IPS DF 19.7 (cell line): ENCODE results near the gene SH2D4B.

Experiments used
- DNase-seq: peaks from one replicate; pipeline ENCODE4 v3.0.0-alpha.2; 2013; ENCODE audit warnings: low read depth, low spot score

The SH2D4B gene

DNA sequence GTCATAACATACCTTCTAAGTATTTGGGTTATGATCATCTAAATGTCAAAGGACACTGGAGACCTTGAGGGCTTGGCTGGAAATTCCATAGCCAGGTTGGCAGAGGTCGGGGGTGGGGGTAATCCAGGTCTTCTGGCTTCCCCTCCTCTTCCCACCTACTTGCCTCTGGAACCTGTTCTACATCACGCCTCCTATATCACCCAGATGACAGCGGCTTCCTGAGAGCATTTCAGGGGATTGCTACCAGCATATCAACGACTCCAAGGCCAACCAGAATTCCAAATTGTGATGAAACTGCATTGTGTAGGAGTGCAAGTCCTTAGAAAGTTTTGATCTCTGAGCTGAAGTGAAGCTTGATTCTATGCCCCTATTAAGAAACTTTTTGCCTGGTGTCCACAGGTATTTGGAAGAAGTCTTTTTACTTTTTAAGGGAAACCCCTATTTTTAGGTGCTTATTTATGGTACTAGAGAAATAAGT is 95.7 kb downstream of the SH2D4B start:
- DNase-seq = no peak

DNA sequence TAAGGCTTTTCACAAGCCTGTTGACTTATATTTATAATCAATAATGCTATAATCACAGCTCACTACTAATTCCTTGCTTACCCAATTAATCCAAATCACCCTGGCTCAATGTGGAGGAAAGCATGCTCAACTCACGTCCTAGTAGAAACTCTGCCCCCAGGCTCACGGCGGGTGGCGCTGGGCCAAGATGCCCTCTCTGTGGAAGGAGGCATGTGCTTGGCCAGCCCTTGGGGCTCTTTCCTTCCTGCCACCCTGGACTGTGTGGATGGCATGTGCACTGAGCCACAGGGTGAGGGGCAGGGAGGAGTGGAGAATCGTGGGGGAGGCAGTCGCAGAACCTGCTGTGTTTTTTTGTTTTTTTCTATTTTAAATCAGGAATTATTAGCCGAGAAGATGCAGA is 96.2 kb downstream of the SH2D4B start:
- no peak for DNase-seq

DNA sequence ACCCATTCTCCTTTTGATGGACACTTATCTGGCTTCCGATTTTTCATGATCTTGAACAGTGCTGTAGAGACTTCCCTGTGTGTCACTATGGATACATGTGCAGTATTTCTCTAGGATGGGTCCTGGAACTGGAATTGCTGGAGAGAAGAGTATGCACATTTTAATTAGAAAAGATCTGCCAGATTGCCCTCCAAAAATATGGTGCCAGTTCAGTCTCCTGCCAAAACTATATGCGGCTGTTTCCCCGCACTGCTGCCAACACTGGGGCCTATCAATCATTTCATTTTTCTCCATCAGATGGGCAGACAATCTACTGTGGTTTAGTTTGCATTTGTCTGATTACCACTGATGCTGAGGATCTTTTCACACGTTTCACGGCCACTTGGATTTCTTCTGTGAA is 105.0 kb downstream of the SH2D4B start:
- no peak for DNase-seq

DNA sequence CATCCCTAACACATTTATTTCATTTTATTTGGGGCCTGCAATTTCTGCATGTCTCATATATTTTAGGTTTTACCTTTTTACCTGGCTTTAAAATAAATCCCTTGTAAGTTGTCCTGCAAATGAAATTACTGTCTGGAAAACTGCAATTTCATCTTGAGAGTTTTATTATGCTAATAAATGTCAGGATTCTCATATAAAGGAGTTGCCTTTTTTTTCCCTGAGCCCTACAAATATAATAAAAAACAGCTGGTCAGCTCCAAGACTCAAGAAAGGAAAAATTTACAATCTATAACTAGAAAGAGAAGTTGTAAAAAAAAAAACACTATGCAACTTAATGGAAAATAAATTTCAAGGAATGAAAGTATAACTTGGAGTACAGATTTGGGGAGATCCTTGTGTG is 108.7 kb downstream of the SH2D4B start:
- DNase-seq = no peak

DNA sequence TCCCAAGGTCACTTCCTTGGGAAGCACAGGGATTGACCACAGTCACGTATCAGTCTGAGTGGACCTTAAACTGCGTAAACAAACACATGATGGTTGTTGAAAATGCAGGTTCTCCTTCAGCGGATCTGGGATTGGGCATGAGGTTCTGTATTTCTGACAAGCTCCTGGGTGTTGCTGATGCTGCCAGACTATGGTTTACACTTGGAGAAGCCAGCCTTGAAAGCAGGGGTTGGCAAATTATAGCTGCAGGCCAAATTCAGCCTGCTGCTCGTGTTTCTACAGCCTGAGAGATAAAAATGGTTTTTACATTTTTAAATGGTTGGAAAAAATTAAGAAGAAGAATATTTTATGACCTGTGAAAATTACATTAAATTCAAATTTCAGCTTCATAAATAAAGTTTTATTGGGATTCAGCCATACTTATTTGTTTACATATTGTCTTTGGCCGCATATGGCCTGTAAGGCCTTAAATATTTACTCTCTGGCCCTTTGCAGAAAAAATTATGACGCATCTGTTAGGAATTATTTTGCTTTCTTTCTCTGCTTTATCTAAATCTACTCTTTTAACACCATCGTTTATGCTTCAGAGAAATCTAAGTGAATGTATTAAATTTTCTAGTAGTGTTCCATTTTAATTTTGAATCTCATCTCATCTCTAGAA is 109.6 kb downstream of the SH2D4B start:
- no peak for DNase-seq

DNA sequence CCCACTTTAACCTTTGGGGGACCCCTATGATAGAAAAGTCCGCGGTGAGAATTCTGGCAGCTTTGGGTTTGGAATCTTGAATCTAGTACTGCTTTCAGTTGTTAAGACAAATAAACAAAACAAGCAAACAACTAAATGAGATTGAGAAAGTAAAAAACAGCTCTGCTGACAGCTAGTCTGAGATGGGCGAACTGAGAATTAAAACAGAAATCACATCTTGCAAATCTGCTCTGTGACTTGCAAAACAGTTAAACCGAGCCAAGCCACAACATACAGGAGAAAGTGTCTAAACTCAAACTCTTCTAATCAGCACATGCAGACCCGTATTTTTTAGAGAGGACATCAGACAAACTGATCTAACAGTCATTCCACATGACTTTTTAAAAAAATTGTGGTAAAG is 110.4 kb downstream of the SH2D4B start:
- no peak for DNase-seq

DNA sequence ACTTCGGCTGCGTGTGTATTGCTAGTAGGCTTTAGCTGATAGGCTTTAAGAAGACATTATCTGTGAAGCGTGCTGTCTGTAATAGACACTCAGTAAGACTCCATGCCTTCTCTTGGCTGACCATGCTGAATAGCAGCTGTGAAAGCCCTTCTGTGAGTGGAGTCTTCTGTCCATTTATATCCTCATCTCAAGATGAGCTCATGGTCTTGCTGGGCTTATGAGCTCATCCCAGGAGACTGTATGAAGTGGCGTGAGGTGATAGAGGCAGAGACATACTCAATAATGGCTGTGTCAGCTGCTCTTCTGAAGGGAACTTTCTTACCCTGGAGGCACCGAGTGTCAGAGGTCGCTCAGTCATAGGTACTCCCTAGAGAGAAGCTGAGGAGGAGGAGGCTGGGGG is 111.5 kb downstream of the SH2D4B start:
- no peak for DNase-seq

DNA sequence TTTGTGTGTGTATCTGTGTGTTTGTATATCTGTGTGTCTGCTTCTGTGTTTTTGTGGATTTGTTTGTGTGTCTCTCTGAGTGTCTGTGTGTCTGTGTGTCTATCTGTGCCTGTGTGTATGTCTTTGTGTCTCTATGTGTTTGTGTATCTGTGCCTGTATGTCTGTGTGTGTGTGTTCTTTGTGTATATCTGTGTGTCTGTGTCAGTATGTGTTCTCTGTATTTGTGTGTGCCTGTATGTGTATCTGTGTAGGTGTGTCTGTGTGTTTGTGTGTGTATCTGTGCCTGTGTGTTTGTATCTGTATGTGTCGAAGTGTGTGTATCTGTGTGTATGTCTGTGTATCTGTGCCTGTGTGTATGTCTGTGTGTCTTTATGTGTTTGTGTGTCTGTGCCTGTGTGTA is 118.2 kb downstream of the SH2D4B start:
- no peak for DNase-seq

DNA sequence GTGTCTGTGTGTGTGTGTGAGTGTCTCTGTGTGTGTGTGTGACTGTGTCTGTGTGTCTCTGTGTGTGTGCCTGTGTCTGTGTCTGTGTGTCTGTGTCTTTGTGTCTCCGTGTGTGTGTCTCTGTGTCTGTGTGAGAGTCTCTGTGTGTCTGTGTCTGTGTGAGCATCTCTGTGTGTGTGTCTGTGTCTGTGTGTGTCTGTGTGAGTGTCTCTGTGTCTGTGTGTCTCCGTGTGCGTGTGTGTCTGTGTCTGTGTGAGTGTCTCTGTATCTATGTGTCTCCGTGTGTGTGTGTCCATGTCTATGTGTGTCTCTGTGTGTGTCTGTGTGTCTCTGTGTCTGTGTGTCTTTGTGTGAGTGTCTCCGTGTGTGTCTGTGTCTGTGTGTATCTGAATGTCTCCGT is 120.4 kb downstream of the SH2D4B start:
- DNase-seq = no peak

DNA sequence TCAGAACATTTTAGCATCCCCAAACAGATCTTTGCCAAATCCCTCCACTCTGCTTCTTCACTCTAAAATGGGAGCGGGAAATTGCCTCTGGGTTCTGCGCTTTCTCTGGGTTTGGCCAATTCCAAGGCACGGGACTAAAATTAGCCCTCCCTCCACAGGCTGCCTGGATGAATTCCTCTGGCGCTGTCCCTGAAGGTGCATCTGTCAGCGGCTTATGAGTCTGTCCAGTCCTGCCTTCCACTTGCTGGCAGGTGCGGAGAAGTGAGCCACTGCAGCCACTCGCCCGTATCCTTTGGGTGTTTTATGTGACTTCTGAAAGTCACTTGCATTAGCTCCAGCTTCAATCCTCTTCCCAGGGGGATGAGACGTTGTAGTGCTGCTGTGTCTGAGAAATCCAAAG is 121.6 kb downstream of the SH2D4B start:
- no peak for DNase-seq

DNA sequence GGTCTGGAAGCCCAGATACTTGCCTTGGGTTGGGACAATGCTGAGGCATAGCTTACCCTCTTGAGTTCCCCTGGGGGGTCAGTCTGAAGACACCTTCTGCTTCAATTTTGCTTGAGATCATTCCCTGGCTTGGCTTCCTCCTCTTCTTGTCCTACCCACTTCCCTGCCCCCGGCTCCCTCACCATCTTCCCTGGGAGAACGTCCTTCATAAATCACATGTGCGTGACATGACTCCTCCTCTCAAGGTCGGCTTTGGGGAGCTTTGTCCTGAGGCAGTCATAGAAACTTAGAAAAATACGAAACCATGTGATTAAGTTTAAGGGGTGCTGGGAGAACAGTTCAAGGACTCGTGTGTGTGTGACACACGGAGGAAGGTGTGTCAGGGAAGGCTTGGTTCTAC is 122.6 kb downstream of the SH2D4B start:
- DNase-seq = no peak

DNA sequence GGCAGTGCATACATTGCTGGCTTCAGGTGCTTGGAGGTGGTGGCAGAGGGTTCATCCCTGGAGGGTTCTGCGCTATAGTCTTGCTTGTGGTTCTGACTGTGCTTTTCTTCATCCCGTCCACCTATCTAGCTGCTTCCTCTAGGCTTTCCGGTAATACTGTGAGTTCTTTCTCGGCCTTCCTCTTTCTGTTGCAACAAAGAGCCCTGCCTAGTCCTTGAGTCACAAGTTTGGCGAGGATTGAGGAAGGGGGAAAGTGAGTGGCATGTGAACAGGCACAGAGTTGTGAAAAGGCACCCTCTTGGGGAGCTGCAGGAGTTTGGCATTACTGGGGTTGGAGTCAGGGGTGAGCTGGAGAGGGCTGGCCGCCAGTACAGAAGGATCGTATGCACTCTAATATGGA is 123.0 kb downstream of the SH2D4B start:
- DNase-seq = no peak

DNA sequence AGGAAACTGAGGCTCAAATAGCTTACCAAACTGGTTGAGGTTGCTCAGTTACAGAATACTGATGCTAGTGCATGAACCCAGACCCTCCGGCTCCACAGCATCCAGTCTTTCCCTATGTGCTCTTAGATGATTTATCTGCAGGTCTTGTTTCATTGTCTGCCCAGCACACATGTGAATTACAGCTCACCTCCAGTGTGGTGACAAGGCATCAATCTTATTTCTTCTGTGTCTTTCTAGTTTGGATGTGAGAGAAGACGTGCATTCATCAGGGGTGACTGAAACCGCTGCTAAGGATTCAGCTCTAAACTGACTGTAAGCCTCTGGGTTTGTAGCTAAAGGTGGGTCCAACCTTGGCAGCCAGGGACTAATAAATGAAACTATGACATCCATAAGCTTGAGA is 123.8 kb downstream of the SH2D4B start:
- no peak for DNase-seq

DNA sequence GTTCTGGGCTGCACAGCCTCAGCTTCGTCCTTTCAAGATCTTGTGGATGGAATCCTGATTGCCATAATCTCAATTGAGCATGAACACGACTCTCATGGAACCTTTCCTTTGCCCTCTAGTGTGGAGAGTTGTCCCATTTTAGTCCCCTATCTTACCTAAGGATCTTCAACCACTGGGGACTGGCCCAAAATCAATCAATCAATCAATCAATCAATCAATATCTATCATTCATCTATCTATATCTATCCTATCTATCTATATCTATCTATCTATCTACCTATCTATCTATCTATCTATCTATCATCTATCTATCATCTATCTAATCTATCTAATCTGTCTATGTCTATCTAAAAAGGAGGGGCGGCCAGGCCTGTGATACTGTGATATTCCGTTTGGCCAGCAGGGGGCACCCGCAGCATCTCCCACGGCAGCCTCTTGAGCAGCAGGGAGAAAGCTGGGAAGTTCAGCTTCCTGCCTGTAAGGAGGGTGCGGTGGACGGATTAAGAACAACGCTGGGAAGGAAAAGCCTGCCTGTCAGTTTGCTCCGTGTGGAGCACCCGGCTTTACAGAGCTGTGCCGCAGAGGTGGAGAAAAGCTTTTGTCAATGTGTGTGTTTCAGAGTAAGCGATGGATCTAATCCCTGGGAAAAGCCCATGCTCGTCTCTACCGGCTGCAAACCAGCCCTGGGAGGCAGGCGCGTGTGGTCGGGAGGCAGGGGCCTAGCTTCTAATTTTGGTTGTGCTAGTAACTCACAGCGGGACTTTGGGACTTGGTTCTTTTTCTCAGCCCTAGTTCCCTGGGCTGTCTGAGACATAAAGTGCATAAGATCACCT is 124.9 kb downstream of the SH2D4B start:
- DNase-seq = peak; percentile 68

DNA sequence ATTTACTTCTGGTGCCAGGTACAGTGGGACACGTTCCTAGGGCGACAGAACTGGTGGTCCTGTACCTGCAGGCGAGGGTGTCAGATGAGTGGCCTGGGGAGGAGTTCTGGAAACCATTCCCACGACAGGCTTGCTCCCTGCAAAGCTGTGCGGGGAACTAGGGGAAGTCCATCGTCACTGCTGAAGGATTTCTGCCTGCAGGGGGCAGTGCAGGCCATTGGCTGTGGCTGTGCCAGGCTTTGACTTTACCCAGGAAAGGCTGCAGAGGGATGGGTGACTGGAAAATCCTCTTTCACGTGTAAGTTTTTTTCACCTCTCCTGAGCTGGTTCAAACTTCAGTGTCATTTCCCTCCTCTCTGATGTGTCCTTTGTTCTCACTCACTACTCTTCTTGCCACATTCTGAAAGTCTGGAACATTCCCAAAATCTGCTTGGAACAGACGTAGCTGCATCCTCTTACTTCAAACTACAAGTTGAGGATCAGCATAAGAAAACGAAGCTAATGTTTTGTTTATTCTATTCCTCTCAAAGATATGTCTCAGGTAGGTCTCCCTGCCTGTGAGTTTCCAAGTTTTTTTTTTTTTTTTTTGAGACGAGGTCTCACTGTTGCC is 126.5 kb downstream of the SH2D4B start:
- DNase-seq = peak; percentile 57

DNA sequence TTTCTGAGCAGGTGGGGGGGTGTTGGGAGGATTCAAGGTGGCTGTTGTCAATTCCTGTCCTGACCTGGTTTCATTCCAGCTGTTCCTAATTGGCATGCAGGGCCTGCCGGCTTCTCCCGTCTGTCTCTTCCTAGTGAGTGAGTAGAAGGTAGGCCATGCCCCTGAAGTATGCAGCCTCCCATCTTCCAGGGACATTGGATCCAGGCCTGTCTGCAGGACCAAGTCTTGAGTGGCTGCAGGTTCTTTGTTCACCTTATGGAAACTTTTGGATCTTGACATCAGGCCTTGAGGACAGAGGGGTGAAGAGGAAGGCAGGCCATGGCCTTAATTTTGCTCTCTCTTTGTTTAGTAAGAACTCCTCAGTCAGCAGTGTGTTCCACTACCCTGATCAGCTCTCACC is 131.8 kb downstream of the SH2D4B start:
- no peak for DNase-seq

DNA sequence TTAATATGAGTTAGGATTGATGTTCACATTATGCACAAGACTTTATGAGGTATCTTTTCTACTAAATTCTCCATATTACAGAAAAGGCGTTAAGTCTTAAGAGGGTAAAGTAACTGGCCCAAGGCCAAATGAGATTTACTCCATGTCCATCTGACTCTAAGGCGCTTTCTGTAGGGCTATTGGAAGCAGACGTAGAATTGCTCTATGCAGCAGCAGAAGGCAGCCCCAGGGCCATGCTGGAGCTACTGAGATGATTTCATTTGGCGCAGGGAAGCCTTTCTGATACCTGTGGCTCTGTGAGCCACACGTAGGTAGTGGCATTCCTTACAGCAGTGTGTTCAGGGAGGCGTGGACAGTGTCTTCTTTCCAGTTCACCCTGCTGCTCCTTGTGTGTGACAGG is 133.1 kb downstream of the SH2D4B start:
- no peak for DNase-seq

DNA sequence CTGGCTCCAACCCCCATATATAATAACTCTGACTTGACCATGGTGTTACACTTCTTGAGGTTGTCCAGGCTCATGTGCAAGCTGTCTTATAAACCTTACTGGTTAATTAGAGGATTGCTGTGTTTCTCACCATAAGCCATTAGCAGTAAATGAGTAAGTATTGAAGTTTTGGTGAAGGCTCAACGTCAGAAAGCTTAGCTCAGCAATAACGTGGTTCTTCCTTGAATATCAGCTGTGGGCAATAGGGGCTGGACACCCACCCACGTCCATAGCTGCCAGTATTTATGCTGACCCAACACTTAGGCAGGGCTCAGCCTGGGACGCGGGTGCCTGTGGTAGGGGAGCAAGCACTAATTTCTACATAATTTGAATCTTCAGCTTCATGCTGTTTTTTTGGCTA is 134.1 kb downstream of the SH2D4B start:
- no peak for DNase-seq

DNA sequence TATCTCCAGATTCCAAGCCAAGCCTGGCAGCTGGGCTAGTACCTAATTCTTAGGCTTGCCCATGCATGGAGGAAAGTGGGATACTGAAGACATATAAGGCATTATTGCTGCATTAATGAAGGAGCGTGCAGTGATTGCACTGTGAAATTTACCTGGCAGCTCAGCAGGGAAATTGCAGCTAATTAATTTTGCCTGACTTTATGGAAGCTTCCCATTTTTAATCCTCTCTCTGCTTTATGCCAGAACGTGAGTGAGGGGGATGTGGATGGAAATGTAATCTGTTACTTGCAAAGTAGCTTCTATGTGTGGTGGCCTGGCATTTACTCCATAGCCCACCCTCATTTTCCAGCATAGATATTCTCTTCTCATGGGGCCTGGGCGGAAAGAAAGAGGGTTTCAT is 134.9 kb downstream of the SH2D4B start:
- DNase-seq = no peak

DNA sequence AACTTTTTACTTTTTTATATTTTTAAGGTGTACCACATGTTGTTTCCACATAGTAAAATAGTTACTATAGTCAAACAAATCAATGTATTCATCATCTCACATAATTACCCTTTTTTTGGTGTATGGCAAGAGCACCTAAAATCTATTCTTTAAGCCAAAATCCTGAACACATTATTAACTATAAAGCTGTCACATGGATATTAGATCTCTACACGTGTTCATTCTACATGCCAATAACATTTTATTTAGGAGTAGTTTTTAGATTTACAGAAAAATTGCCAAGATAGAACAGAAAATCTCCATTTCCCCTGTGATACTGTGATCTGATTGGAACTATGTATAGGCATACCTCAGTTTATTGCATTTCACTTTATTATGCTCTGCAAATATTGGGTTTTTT is 137.1 kb downstream of the SH2D4B start:
- DNase-seq = no peak

DNA sequence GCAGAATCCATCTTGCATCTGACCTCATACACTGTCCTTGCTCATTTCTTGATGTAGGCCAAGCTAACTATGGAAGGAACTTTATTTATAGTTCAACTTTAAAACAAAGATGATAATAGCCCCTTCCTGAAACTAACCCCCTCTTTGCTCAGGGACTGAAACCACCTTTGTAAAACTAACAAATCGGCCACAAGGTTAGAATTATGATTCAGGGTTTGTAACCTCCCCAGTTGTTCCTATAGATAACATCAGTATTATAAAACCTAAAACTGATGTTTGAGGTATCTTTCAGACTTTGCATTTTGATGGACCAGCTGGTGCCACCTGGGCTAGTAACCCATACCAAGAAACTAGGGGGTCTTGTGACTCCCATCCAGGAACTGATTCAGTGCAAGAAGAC is 143.4 kb downstream of the SH2D4B start:
- DNase-seq = no peak

DNA sequence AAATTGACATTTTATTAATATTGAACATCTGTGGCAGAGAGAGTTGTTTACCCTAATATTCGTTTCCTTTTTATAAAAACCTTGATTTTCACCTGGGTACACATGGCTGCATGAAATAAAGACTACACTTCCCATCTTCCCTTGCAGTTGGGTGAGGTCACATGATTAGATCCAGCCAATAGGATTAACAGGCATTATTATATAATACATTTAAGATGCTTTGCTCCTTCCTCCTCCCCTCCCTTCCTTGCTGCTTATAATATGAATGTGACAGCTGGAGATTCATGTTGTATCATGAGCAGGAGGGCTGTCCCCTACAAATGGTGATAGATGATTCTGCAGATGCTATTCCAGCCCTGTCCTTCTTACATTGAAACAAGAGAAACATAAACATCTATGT is 146.6 kb downstream of the SH2D4B start:
- DNase-seq = no peak

DNA sequence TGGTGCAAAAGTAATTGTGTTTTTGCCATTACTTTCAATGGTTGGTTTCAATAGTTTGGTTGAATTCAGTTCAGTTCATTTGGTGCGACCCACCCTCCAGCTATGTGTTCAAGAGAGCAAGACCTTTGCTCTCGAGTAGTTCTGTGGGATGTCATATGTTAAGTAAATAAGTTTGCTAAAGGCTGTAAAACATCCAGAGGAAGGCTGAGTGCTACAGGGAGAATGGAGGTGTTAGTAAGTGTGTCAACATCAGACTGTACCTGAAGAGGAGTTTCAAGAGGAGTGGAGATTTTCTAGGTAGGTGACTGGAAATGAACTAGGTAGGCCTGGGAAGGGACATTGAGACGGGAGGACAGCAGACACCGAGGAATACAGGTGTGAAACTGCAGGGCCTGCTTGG is 147.7 kb downstream of the SH2D4B start:
- no peak for DNase-seq
